Measurements from ENCODE around the gene ANKIB1. TPM values are rescaled to one million over a fixed set of nuclear protein-coding genes. Genes with fewer than 3 reads are reported as not detected.
A peak's percentile ranks its signal among the peaks of the same experiment; 100 is the strongest.

ANKIB1 gene
- total RNA-seq, 2 experiments from 2014 or later = 57.7 to 82.0 TPM

- ChIA-PET CTCF (no interaction called here), POLR2A (no interaction called here)
- peaks cover 1% of the 10 kb centered on the region for H3K4me1 Mint-ChIP-seq
Observed at GRCh38 chr7:92276460-92276864, 30.7 kb downstream of the ANKIB1 start.

GRCh38 chr7:92279396-92280031, 33.7 kb downstream of the ANKIB1 start:
- Mint-ChIP-seq H3K9me3 (peaks cover 23% of the 10 kb centered on the region), H3K4me1 (no peaks in the 10 kb centered on the region), H3K27me3 (no peaks in the 10 kb centered on the region), H3K27ac (no peak overlapping the region), H3K4me3 (no peak overlapping the region), H3K36me3 (ENCODE audit: low read depth) (peaks cover 37% of the 10 kb centered on the region)
- CTCF ChIA-PET = interaction anchor here (0.6 to 0.8 kb wide), 2 partner anchors 11 to 301 kb away, joined by 3 to 5 read pairs; no protein-coding TSS in a partner anchor
- POLR2A ChIA-PET = no interaction called here
- no peak for DNase-seq

More at GRCh38 chr7:92276460-92276864, 30.7 kb downstream of the ANKIB1 start:
- no peak for DNase-seq
- Mint-ChIP-seq H3K36me3 (ENCODE audit: low read depth) (peaks cover 38% of the 10 kb centered on the region), H3K4me3 (no peak overlapping the region), H3K9me3 (peaks cover 23% of the 10 kb centered on the region), H3K27me3 (no peaks in the 10 kb centered on the region), H3K27ac (no peak overlapping the region)

- Mint-ChIP-seq H3K9me3 (peaks cover 25% of the 10 kb centered on the region), H3K4me3 (no peak overlapping the region), H3K27me3 (no peaks in the 10 kb centered on the region), H3K36me3 (ENCODE audit: low read depth) (peaks cover 33% of the 10 kb centered on the region), H3K4me1 (no peaks in the 10 kb centered on the region), H3K27ac (no peak overlapping the region)
- no peak for DNase-seq
- ChIA-PET CTCF (interaction anchor here (0.8 kb wide), 1 partner anchor 9 kb away, joined by 3 read pairs; no protein-coding TSS in a partner anchor), POLR2A (no interaction called here)
Observed at GRCh38 chr7:92281031-92281430, 35.3 kb downstream of the ANKIB1 start.

- DNase-seq = no peak
- H3K9me3 Mint-ChIP-seq = peaks cover 19% of the 10 kb centered on the region
- H3K4me3 Mint-ChIP-seq = no peak overlapping the region
- no peaks in the 10 kb centered on the region for H3K27me3 Mint-ChIP-seq
- H3K36me3 Mint-ChIP-seq (ENCODE audit: low read depth) = peaks cover 31% of the 10 kb centered on the region
- POLR2A ChIA-PET = no interaction called here
- no peaks in the 10 kb centered on the region for H3K4me1 Mint-ChIP-seq
- no peak overlapping the region for H3K27ac Mint-ChIP-seq
- CTCF ChIA-PET = interaction anchor here (1.1 kb wide), 1 partner anchor 16 kb away, joined by 3 read pairs; no protein-coding TSS in a partner anchor
Observed at GRCh38 chr7:92282221-92282814, 36.5 kb downstream of the ANKIB1 start.

- Mint-ChIP-seq H3K27ac (no peak overlapping the region), H3K36me3 (ENCODE audit: low read depth) (peaks cover 31% of the 10 kb centered on the region), H3K4me1 (no peaks in the 10 kb centered on the region), H3K9me3 (peaks cover 20% of the 10 kb centered on the region), H3K4me3 (no peak overlapping the region), H3K27me3 (no peaks in the 10 kb centered on the region)
- POLR2A ChIA-PET = no interaction called here
- CTCF ChIA-PET = interaction anchor here (1.1 kb wide), 1 partner anchor 17 kb away, joined by 3 read pairs; no protein-coding TSS in a partner anchor
- no peak for DNase-seq
Observed at GRCh38 chr7:92282930-92283329, 37.2 kb downstream of the ANKIB1 start.

- ChIA-PET POLR2A (no interaction called here), CTCF (no interaction called here)
- peaks cover 8% of the 10 kb centered on the region for H3K9me3 Mint-ChIP-seq
- no peaks in the 10 kb centered on the region for H3K27me3 Mint-ChIP-seq
- peaks cover 12% of the 10 kb centered on the region for H3K36me3 Mint-ChIP-seq (ENCODE audit: low read depth)
- H3K4me3 Mint-ChIP-seq = no peak overlapping the region
- no peak overlapping the region for H3K27ac Mint-ChIP-seq
- DNase-seq = no peak
- peaks cover 15% of the 10 kb centered on the region for H3K4me1 Mint-ChIP-seq
Observed at GRCh38 chr7:92289321-92289720, 43.5 kb downstream of the ANKIB1 start.

- Mint-ChIP-seq H3K27ac (no peak overlapping the region), H3K9me3 (peaks cover 4% of the 10 kb centered on the region), H3K4me3 (no peak overlapping the region), H3K4me1 (peaks cover 17% of the 10 kb centered on the region), H3K36me3 (ENCODE audit: low read depth) (peaks cover 17% of the 10 kb centered on the region), H3K27me3 (no peaks in the 10 kb centered on the region)
- DNase-seq = no peak
- ChIA-PET POLR2A (no interaction called here), CTCF (no interaction called here)
Observed at GRCh38 chr7:92292981-92293380, 47.2 kb downstream of the ANKIB1 start.

GRCh38 chr7:92293896-92294590, 48.3 kb downstream of the ANKIB1 start:
- no peak for DNase-seq
- Mint-ChIP-seq H3K27me3 (no peaks in the 10 kb centered on the region), H3K4me3 (no peak overlapping the region), H3K36me3 (ENCODE audit: low read depth) (peaks cover 16% of the 10 kb centered on the region), H3K9me3 (no peaks in the 10 kb centered on the region), H3K27ac (no peak overlapping the region), H3K4me1 (peaks cover 14% of the 10 kb centered on the region)
- POLR2A ChIA-PET = no interaction called here
- CTCF ChIA-PET = no interaction called here

GRCh38 chr7:92295391-92295790, 49.6 kb downstream of the ANKIB1 start:
- Mint-ChIP-seq H3K36me3 (ENCODE audit: low read depth) (peaks cover 18% of the 10 kb centered on the region), H3K27me3 (no peaks in the 10 kb centered on the region), H3K4me3 (no peak overlapping the region), H3K27ac (no peak overlapping the region), H3K4me1 (peaks cover 13% of the 10 kb centered on the region), H3K9me3 (no peaks in the 10 kb centered on the region)
- CTCF ChIA-PET = interaction anchor here (0.9 kb wide), 1 partner anchor 9 kb away, joined by 3 read pairs; no protein-coding TSS in a partner anchor
- POLR2A ChIA-PET = no interaction called here
- DNase-seq = no peak

- Mint-ChIP-seq H3K4me1 (peaks cover 13% of the 10 kb centered on the region), H3K36me3 (ENCODE audit: low read depth) (peaks cover 25% of the 10 kb centered on the region), H3K9me3 (peaks cover 4% of the 10 kb centered on the region), H3K27ac (no peak overlapping the region), H3K27me3 (no peaks in the 10 kb centered on the region), H3K4me3 (no peak overlapping the region)
- CTCF ChIA-PET = no interaction called here
- POLR2A ChIA-PET = interaction anchor here (0.6 kb wide), 1 partner anchor 35 kb away, joined by 3 read pairs; no protein-coding TSS in a partner anchor
- no peak for DNase-seq
Observed at GRCh38 chr7:92296235-92296634, 50.5 kb downstream of the ANKIB1 start.

- DNase-seq = no peak
- H3K27ac Mint-ChIP-seq = no peak overlapping the region
- H3K4me1 Mint-ChIP-seq = peaks cover 13% of the 10 kb centered on the region
- POLR2A ChIA-PET = interaction anchor here (0.6 kb wide), 1 partner anchor 34 kb away, joined by 3 read pairs; no protein-coding TSS in a partner anchor
- peaks cover 26% of the 10 kb centered on the region for H3K36me3 Mint-ChIP-seq (ENCODE audit: low read depth)
- H3K9me3 Mint-ChIP-seq = peaks cover 4% of the 10 kb centered on the region
- CTCF ChIA-PET = no interaction called here
- no peaks in the 10 kb centered on the region for H3K27me3 Mint-ChIP-seq
- no peak overlapping the region for H3K4me3 Mint-ChIP-seq
Observed at GRCh38 chr7:92296880-92297445, 51.2 kb downstream of the ANKIB1 start.

GRCh38 chr7:92297736-92298135, 52.0 kb downstream of the ANKIB1 start:
- no peak overlapping the region for H3K4me3 Mint-ChIP-seq
- POLR2A ChIA-PET = no interaction called here
- H3K9me3 Mint-ChIP-seq = peaks cover 4% of the 10 kb centered on the region
- peaks cover 28% of the 10 kb centered on the region for H3K36me3 Mint-ChIP-seq (ENCODE audit: low read depth)
- no peak for DNase-seq
- H3K4me1 Mint-ChIP-seq = peaks cover 13% of the 10 kb centered on the region
- H3K27me3 Mint-ChIP-seq = no peaks in the 10 kb centered on the region
- CTCF ChIA-PET = no interaction called here
- H3K27ac Mint-ChIP-seq = peak overlapping the region; percentile 0

GRCh38 chr7:92303761-92304160, 58.0 kb downstream of the ANKIB1 start:
- POLR2A ChIA-PET = no interaction called here
- Mint-ChIP-seq H3K9me3 (peaks cover 4% of the 10 kb centered on the region), H3K4me1 (no peaks in the 10 kb centered on the region), H3K27ac (no peak overlapping the region), H3K36me3 (ENCODE audit: low read depth) (peaks cover 21% of the 10 kb centered on the region), H3K4me3 (no peak overlapping the region), H3K27me3 (no peaks in the 10 kb centered on the region)
- no peak for DNase-seq
- CTCF ChIA-PET = no interaction called here
